PC-9 (cell line): ENCODE data around the gene MASP1. TPM values are rescaled to one million over a fixed set of nuclear protein-coding genes. Genes with fewer than 3 reads are reported as not detected.

Source experiments
- BruUV-seq: library from RNA; stranded (reverse); fragments of 400-500 nt; replicated peaks from 2 replicates; lab custom pipeline; 2021; lab: Mats Ljungman, UMichigan
- CTCF ChIA-PET: fragments of 300-600 bp; sonication (Branson Sonifier 250); formaldehyde crosslinking; loops from one replicate; lab custom pipeline; 2022; ENCODE audit warnings: antibody characterized with exemption; lab: Charles Lee
- POLR2A ChIA-PET: fragments of 300-600 bp; sonication (Branson Sonifier 250); formaldehyde crosslinking; loops from one replicate; lab custom pipeline; 2022; ENCODE audit warnings: antibody characterized with exemption; ENCODE audit not compliant: unreplicated experiment; lab: Charles Lee
- DNase-seq, 2 experiments: peaks; one replicate each; pipeline versions ENCODE4 v3.0.0 to v3.0.0-alpha.2; 2015 to 2022; ENCODE audit warnings: mixed read lengths in 1 of 2
- H2AFZ ChIP-seq: fragments of 200-600 bp; sonication (generic); 2 replicates; pipeline ENCODE4 v1.8.1; 2017; ENCODE audit warnings: antibody characterized with exemption
- H3F3A ChIP-seq: fragments of 200-600 bp; sonication (generic); 2 replicates; pipeline ENCODE4 v1.8.1; 2017; ENCODE audit warnings: antibody characterized with exemption, mild to moderate bottlenecking, low read depth; ENCODE audit not compliant: insufficient read depth
- H3K27ac ChIP-seq: fragments of 200-600 bp; sonication (generic); 2 replicates; pipeline ENCODE4 v1.6.1; 2016; ENCODE audit warnings: mixed run types
- H3K27me3 ChIP-seq: fragments of 200-600 bp; sonication (generic); 2 replicates; pipeline ENCODE4 v1.6.1; 2016; ENCODE audit warnings: low read depth, mixed run types; ENCODE audit not compliant: insufficient read depth
- H3K36me3 ChIP-seq: fragments of 200-600 bp; sonication (generic); 2 replicates; pipeline ENCODE4 v1.6.1; 2016; ENCODE audit warnings: low read depth, mixed run types
- H3K4me1 ChIP-seq: fragments of 200-600 bp; sonication (generic); replicated peaks from 2 replicates; pipeline ENCODE4 v1.6.1; 2016; ENCODE audit warnings: mixed run types; ENCODE audit not compliant: insufficient read depth
- H3K4me2 ChIP-seq: fragments of 200-600 bp; sonication (generic); 2 replicates; pipeline ENCODE4 v1.6.1; 2017; ENCODE audit warnings: mixed run types
- H3K4me3 ChIP-seq: fragments of 200-600 bp; sonication (generic); 2 replicates; pipeline ENCODE4 v1.6.1; 2016; ENCODE audit warnings: mixed run types
- H3K79me2 ChIP-seq: fragments of 200-600 bp; sonication (generic); 2 replicates; pipeline ENCODE4 v1.6.1; 2017; ENCODE audit warnings: low read depth, mixed run types
- H3K9me2 ChIP-seq: fragments of 200-600 bp; sonication (generic); 2 replicates; pipeline ENCODE4 v1.8.1; 2017; ENCODE audit warnings: mild to moderate bottlenecking; ENCODE audit not compliant: insufficient read depth
- H3K9me3 ChIP-seq: fragments of 200-600 bp; sonication (generic); 2 replicates; pipeline ENCODE4 v1.8.1; 2016; ENCODE audit warnings: low read depth; ENCODE audit not compliant: insufficient read depth
- H4K20me1 ChIP-seq: fragments of 200-600 bp; sonication (generic); 2 replicates; pipeline ENCODE4 v1.8.1; 2017; ENCODE audit not compliant: insufficient read depth
- CTCF ChIP-seq: fragments of 200-600 bp; sonication (generic); conservative IDR thresholded peaks from 2 replicates; pipeline ENCODE4 v1.6.1; 2017; ENCODE audit warnings: mixed run types, antibody characterized with exemption, mild to moderate bottlenecking, moderate library complexity
- EZH2 ChIP-seq: fragments of 200-600 bp; sonication (generic); IDR thresholded peaks from 2 replicates; pipeline ENCODE4 v1.8.0; 2017; ENCODE audit warnings: antibody characterized with exemption, low read depth
- intact Hi-C: fragments of 100-400 bp; cut with micrococcal nuclease; formaldehyde crosslinking; loops from one replicate; pipeline ENCODE4 v1.10.0; 2022; ENCODE audit not compliant: unreplicated experiment
- total RNA-seq: library from RNA; stranded (reverse); gene quantifications from 2 replicates; pipeline ENCODE4 v1.2.3, GENCODE V29; 2021

Gene MASP1
- total RNA-seq, 1 experiment from 2014 or later, result not detected

GRCh38 chr3:187237741-187238140 lies 53.8 kb downstream of the MASP1 start:
- POLR2A ChIA-PET, result no interaction called here
- no TSS peak for BruUV-seq

GRCh38 chr3:187236962-187237361 lies 54.6 kb downstream of the MASP1 start:
- intact Hi-C loops, result no loop called here
- Histone ChIP-seq H3F3A (no peaks in the 10 kb centered on the region), H3K9me3 (no peaks in the 10 kb centered on the region), H3K79me2 (no peaks in the 10 kb centered on the region), H2AFZ (no peak overlapping the region), H3K27ac (no peak overlapping the region), H3K9me2 (no peaks in the 10 kb centered on the region), H3K4me3 (no peak overlapping the region), H3K4me1 (no peaks in the 10 kb centered on the region), H3K27me3 (peaks cover 24% of the 10 kb centered on the region), H4K20me1 (no peaks in the 10 kb centered on the region), H3K4me2 (no peak overlapping the region), H3K36me3 (no peaks in the 10 kb centered on the region)
- no TSS peak for BruUV-seq
- ChIA-PET CTCF (no interaction called here), POLR2A (no interaction called here)
- TF ChIP-seq CTCF (no peak), EZH2 (no peak)
- no peak for DNase-seq

More at GRCh38 chr3:187237741-187238140, 53.8 kb downstream of the MASP1 start:
- no peak for DNase-seq
- H2AFZ ChIP-seq, result no peak overlapping the region
- intact Hi-C loops, result no loop called here
- no peak overlapping the region for H3K4me3 ChIP-seq
- no peaks in the 10 kb centered on the region for H3K9me3 ChIP-seq
- no peaks in the 10 kb centered on the region for H3K4me1 ChIP-seq
- H3F3A ChIP-seq, result no peaks in the 10 kb centered on the region
- H3K27me3 ChIP-seq, result peaks cover 16% of the 10 kb centered on the region; the same call in 1 of the 2 replicates
- no peaks in the 10 kb centered on the region for H3K9me2 ChIP-seq
- H4K20me1 ChIP-seq, result no peaks in the 10 kb centered on the region
- no peak overlapping the region for H3K27ac ChIP-seq
- TF ChIP-seq EZH2 (no peak), CTCF (no peak)
- CTCF ChIA-PET, result no interaction called here
- H3K36me3 ChIP-seq, result no peaks in the 10 kb centered on the region
- H3K4me2 ChIP-seq, result no peak overlapping the region
- no peaks in the 10 kb centered on the region for H3K79me2 ChIP-seq

GRCh38 chr3:187230011-187230410 lies 61.5 kb downstream of the MASP1 start:
- intact Hi-C loops, result no loop called here
- Histone ChIP-seq H3K79me2 (no peaks in the 10 kb centered on the region), H2AFZ (no peak overlapping the region)

More at GRCh38 chr3:187230011-187230410, 61.5 kb downstream of the MASP1 start:
- BruUV-seq, result no TSS peak
- ChIA-PET POLR2A (no interaction called here), CTCF (no interaction called here)
- Histone ChIP-seq H3F3A (no peaks in the 10 kb centered on the region), H3K9me2 (no peaks in the 10 kb centered on the region), H4K20me1 (no peaks in the 10 kb centered on the region), H3K27ac (no peak overlapping the region), H3K9me3 (no peaks in the 10 kb centered on the region), H3K4me2 (no peak overlapping the region), H3K27me3 (peaks cover 50% of the 10 kb centered on the region), H3K4me3 (no peak overlapping the region), H3K36me3 (no peaks in the 10 kb centered on the region), H3K4me1 (peaks cover 14% of the 10 kb centered on the region)
- TF ChIP-seq CTCF, result no peak
- no peak for TF ChIP-seq EZH2
- no peak for DNase-seq
